DMS 273 treated with DMSO at 0.1 percent for 48 hours (cell line): Measurements from ENCODE around the gene MDFIC2.
"Not testable (repeated sequence)": the region's sequence is repeated elsewhere in the genome, so short reads cannot be mapped to it uniquely, and the experiment has no call there.

Experiments
- DNase-seq: peaks from one replicate; lab custom pipeline; 2025; lab: John Stamatoyannopoulos, UW

Gene MDFIC2

GRCh38 chr3:70312336-70312735, at the start of gene MDFIC2:
Gene MDFIC2, minus strand, starts transcription at chr3:70312638. Its CDS starts 665 bp downstream, at chr3:70311973.
- no peak for DNase-seq

GRCh38 chr3:70360979-70361760, 48.7 kb upstream of the MDFIC2 start:
- DNase-seq = no peak

- no peak for DNase-seq
Measured at GRCh38 chr3:70359711-70360110, 47.3 kb upstream of the MDFIC2 start.

- no peak for DNase-seq
Measured at GRCh38 chr3:70358978-70359580, 46.6 kb upstream of the MDFIC2 start.

- DNase-seq = no peak
Measured at GRCh38 chr3:70352215-70352614, 39.8 kb upstream of the MDFIC2 start.

- DNase-seq = no peak
Measured at GRCh38 chr3:70342149-70342548, 29.7 kb upstream of the MDFIC2 start.

- not testable (repeated sequence) for DNase-seq
Measured at GRCh38 chr3:70336885-70337284, 24.4 kb upstream of the MDFIC2 start.

- no peak for DNase-seq
Measured at GRCh38 chr3:70333080-70333479, 20.6 kb upstream of the MDFIC2 start.

GRCh38 chr3:70315021-70315420, 2.6 kb upstream of the MDFIC2 start:
- no peak for DNase-seq

GRCh38 chr3:70310809-70311208, 1.6 kb downstream of the MDFIC2 start:
- no peak for DNase-seq

- no peak for DNase-seq
Measured at GRCh38 chr3:70309591-70309990, 2.8 kb downstream of the MDFIC2 start.

GRCh38 chr3:70308760-70309159, 3.7 kb downstream of the MDFIC2 start:
- no peak for DNase-seq

- no peak for DNase-seq
Measured at GRCh38 chr3:70306736-70307135, 5.7 kb downstream of the MDFIC2 start.

- DNase-seq = no peak
Measured at GRCh38 chr3:70298385-70298784, 14.1 kb downstream of the MDFIC2 start.

GRCh38 chr3:70291097-70291482, 21.3 kb downstream of the MDFIC2 start:
- DNase-seq = no peak

- DNase-seq = not testable (repeated sequence)
Measured at GRCh38 chr3:70290431-70291096, 21.9 kb downstream of the MDFIC2 start.

GRCh38 chr3:70281663-70282062, 30.8 kb downstream of the MDFIC2 start:
- DNase-seq = no peak

GRCh38 chr3:70277304-70277703, 35.1 kb downstream of the MDFIC2 start:
- no peak for DNase-seq

- DNase-seq = no peak
Measured at GRCh38 chr3:70276901-70277300, 35.5 kb downstream of the MDFIC2 start.

- no peak for DNase-seq
Measured at GRCh38 chr3:70273492-70273891, 38.9 kb downstream of the MDFIC2 start.

GRCh38 chr3:70272798-70273197, 39.6 kb downstream of the MDFIC2 start:
- no peak for DNase-seq

GRCh38 chr3:70264122-70264780, 48.2 kb downstream of the MDFIC2 start:
- DNase-seq = no peak

GRCh38 chr3:70261283-70261682, 51.2 kb downstream of the MDFIC2 start:
- no peak for DNase-seq
